ENCODE measurements around the gene GAS2L2. TPM values are rescaled to one million over a fixed set of nuclear protein-coding genes. Genes with fewer than 3 reads are reported as not detected.

GAS2L2 gene
- total RNA-seq, 1 donor from 2014 or later: not detected

GRCh38 chr17:35747540-35748017, 5.5 kb downstream of the GAS2L2 start:
- H3K4me3 ChIP-seq: no peak overlapping the region
- H3K27me3 ChIP-seq: peaks cover 1% of the 10 kb centered on the region
- intact Hi-C loops (cut with DNase I): loop anchor here (5.0 kb wide), 1 partner anchor 135 kb away; no protein-coding TSS in a partner anchor

GRCh38 chr17:35745749-35746320, 7.2 kb downstream of the GAS2L2 start:
- peaks cover 18% of the 10 kb centered on the region for H3K4me1 ChIP-seq
- DNase-seq (ENCODE audit: extremely low spot score in 2 of 2): no peak
- H3K4me3 ChIP-seq: no peak overlapping the region
- H3K27ac ChIP-seq: no peak overlapping the region
- TF ChIP-seq CTCF (IDR thresholded peaks at IDR 0.05) (no peak), POLR2A (IDR thresholded peaks at IDR 0.05) (no peak), POLR2AphosphoS5 (IDR thresholded peaks at IDR 0.05; ENCODE audit: insufficient read depth in 1 of 2, low read depth in 1 of 2) (no peak)
- no peaks in the 10 kb centered on the region for H3K36me3 ChIP-seq
- H3K9me3 ChIP-seq: no peaks in the 10 kb centered on the region
- peaks cover 16% of the 10 kb centered on the region for H3K27me3 ChIP-seq
- intact Hi-C loops (cut with DNase I): loop anchor here (5.0 kb wide), 1 partner anchor 134 kb away; no protein-coding TSS in a partner anchor

More at GRCh38 chr17:35747540-35748017, 5.5 kb downstream of the GAS2L2 start:
- peaks cover 9% of the 10 kb centered on the region for H3K4me1 ChIP-seq
- no peaks in the 10 kb centered on the region for H3K36me3 ChIP-seq
- no peaks in the 10 kb centered on the region for H3K9me3 ChIP-seq
- no peak for DNase-seq (ENCODE audit: extremely low spot score in 2 of 2)
- TF ChIP-seq POLR2A (IDR thresholded peaks at IDR 0.05): no peak
- peak; percentile 89 to 94 (median 92) for TF ChIP-seq CTCF (IDR thresholded peaks at IDR 0.05)
- H3K27ac ChIP-seq: no peak overlapping the region

- intact Hi-C loops (cut with DNase I): loop anchor here (5.0 kb wide), 1 partner anchor 133 kb away; no protein-coding TSS in a partner anchor
- peaks cover 16% of the 10 kb centered on the region for H3K4me1 ChIP-seq
- no peak for TF ChIP-seq POLR2AphosphoS5 (IDR thresholded peaks at IDR 0.05; ENCODE audit: insufficient read depth in 1 of 2, low read depth in 1 of 2)
- H3K36me3 ChIP-seq: no peaks in the 10 kb centered on the region
- H3K9me3 ChIP-seq: no peaks in the 10 kb centered on the region
- no peak for DNase-seq (ENCODE audit: extremely low spot score in 2 of 2)
- no peak overlapping the region for H3K27ac ChIP-seq
- H3K27me3 ChIP-seq: peaks cover 16% of the 10 kb centered on the region
- H3K4me3 ChIP-seq: no peak overlapping the region
Observed at GRCh38 chr17:35745246-35745645, 7.8 kb downstream of the GAS2L2 start.

GRCh38 chr17:35744830-35745229, 8.2 kb downstream of the GAS2L2 start:
- no peak for DNase-seq (ENCODE audit: extremely low spot score in 2 of 2)
- Histone ChIP-seq H3K9me3 (no peaks in the 10 kb centered on the region), H3K27ac (no peak overlapping the region), H3K4me1 (peaks cover 12% of the 10 kb centered on the region), H3K27me3 (peaks cover 16% of the 10 kb centered on the region), H3K4me3 (no peak overlapping the region), H3K36me3 (no peaks in the 10 kb centered on the region)
- intact Hi-C loops (cut with DNase I): loop anchor here (5.0 kb wide), 3 partner anchors 43 to 133 kb away; no protein-coding TSS in a partner anchor
- TF ChIP-seq POLR2AphosphoS5 (IDR thresholded peaks at IDR 0.05; ENCODE audit: insufficient read depth in 1 of 2, low read depth in 1 of 2) (no peak), POLR2A (IDR thresholded peaks at IDR 0.05) (no peak), CTCF (IDR thresholded peaks at IDR 0.05) (no peak)

- TF ChIP-seq CTCF (IDR thresholded peaks at IDR 0.05): no peak
- TF ChIP-seq POLR2A (IDR thresholded peaks at IDR 0.05): no peak
- no peak for TF ChIP-seq POLR2AphosphoS5 (IDR thresholded peaks at IDR 0.05; ENCODE audit: insufficient read depth in 1 of 2, low read depth in 1 of 2)
- intact Hi-C loops (cut with DNase I): loop anchor here (5.0 kb wide), 2 partner anchors 41 to 121 kb away; no protein-coding TSS in a partner anchor
- H3K4me3 ChIP-seq: no peak overlapping the region
- H3K9me3 ChIP-seq: no peaks in the 10 kb centered on the region
- DNase-seq (ENCODE audit: extremely low spot score in 2 of 2): no peak
- H3K27me3 ChIP-seq: peaks cover 16% of the 10 kb centered on the region
- H3K27ac ChIP-seq: no peak overlapping the region
- peaks cover 10% of the 10 kb centered on the region for H3K4me1 ChIP-seq
- H3K36me3 ChIP-seq: no peaks in the 10 kb centered on the region
Observed at GRCh38 chr17:35743626-35744328, 9.3 kb downstream of the GAS2L2 start.

All from vagina (tissue), 2 donors.